Measurements from ENCODE around the gene ATG3.
"Not testable (repeated sequence)": the region's sequence is repeated elsewhere in the genome, so short reads cannot be mapped to it uniquely, and the experiment has no call there.

The ATG3 gene

GRCh38 chr3:112497897-112498548, 63.7 kb downstream of the ATG3 start:
- DNase-seq: no peak

GRCh38 chr3:112496366-112497067, 65.2 kb downstream of the ATG3 start:
- DNase-seq: no peak

- DNase-seq: not testable (repeated sequence)
These were observed 67.4 kb downstream of the ATG3 start for GRCh38 chr3:112494448-112494767.

GRCh38 chr3:112492124-112492523, 69.6 kb downstream of the ATG3 start:
- DNase-seq: no peak

- DNase-seq: no peak
These were observed 70.4 kb downstream of the ATG3 start for GRCh38 chr3:112491373-112491772.

- DNase-seq: no peak
These were observed 71.9 kb downstream of the ATG3 start for GRCh38 chr3:112489674-112490479.

GRCh38 chr3:112486811-112487505, 74.8 kb downstream of the ATG3 start:
- no peak for DNase-seq

- DNase-seq: no peak
These were observed 77.4 kb downstream of the ATG3 start for GRCh38 chr3:112484352-112484751.

GRCh38 chr3:112482675-112483074, 79.1 kb downstream of the ATG3 start:
- DNase-seq: no peak
